Germinal center (tissue), 1 donor: Measurements from ENCODE around the gene SH3BP2.

ENCODE experiments used
- DNase-seq: peaks from one replicate; pipeline ENCODE4 v3.0.0; 2012; ENCODE audit warnings: mixed read lengths, low spot score

SH3BP2 gene

DNA sequence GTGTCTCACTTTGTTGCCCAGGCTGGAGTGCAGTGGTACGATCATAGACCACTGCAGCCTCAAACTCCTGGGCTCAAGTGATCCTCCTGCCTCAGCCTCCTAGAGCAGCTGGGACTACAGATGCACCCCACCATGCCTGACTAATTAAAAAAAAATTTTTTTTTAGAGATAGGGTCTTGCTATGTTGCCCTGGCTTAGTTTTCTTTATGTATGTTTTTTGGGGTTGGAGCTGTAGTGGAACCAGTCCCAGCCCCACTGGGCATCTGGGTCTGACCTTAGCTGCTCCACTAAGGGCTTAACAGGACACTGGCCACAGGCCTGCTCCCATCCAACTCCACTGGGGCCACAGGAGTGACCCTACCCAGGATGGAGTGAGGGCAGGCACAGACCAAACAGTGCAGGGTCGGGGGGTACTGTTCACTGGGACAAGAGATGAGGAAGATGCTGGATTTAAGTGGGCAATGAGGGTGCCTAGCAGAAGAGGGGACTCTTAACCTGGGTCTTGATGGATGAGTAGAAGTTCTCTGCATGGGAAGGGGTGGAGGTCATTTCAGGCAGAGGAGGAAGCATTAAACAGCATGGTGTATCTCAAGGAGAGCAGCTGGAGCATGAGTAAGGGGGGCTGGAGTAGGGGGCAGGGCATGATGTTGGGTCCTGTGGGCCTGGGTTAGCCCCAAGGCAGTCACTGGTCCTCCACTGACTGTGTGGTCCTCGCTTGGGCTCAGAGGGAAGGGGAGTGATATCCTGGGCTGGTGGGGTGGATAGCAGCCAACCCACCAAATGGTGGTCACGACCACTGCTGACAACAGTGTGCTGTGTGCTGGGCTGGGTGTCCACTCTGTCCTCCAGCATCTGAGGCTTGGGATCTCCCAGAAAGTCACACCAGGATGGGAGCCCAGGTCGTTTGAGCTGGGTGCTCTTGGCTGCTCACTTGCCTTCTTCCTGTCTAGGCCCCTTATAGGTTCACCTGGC is 26.6 kb downstream of the SH3BP2 start:
- DNase-seq = no peak

DNA sequence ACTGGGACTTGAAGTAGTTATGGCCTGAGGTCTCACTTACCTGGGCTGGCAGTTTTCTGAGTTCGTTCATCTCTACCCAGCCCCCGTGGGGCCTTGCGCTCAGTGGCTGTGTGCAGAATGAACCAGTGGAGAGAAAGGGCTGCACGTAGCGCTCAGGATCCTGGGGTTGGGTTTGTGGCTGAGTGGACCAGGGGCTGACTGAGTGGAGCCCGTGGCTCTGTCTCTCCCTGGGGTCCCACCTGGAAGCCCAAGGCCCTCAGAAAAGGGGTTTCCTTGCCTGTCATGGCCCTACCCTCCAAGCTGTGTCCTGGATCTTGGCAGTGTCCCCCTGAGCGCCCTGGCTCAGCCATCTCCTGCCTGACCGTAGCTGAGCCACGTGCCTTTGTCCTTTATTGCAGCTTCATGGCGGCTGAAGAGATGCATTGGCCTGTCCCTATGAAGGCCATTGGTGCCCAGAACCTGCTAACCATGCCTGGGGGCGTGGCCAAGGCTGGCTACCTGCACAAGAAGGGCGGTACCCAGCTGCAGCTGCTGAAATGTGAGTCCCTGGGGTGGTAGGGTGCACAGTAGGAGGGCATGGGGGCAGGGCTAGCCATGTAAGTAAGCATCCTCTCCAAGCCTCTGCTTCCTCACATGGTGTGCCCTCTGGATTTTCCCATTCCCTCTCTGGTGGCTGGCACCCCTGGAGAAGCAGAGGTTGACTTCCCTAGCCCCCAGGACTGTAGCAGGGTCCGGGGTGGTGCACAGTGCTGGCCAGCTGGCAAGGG is 27.5 kb downstream of the SH3BP2 start:
- DNase-seq = no peak

DNA sequence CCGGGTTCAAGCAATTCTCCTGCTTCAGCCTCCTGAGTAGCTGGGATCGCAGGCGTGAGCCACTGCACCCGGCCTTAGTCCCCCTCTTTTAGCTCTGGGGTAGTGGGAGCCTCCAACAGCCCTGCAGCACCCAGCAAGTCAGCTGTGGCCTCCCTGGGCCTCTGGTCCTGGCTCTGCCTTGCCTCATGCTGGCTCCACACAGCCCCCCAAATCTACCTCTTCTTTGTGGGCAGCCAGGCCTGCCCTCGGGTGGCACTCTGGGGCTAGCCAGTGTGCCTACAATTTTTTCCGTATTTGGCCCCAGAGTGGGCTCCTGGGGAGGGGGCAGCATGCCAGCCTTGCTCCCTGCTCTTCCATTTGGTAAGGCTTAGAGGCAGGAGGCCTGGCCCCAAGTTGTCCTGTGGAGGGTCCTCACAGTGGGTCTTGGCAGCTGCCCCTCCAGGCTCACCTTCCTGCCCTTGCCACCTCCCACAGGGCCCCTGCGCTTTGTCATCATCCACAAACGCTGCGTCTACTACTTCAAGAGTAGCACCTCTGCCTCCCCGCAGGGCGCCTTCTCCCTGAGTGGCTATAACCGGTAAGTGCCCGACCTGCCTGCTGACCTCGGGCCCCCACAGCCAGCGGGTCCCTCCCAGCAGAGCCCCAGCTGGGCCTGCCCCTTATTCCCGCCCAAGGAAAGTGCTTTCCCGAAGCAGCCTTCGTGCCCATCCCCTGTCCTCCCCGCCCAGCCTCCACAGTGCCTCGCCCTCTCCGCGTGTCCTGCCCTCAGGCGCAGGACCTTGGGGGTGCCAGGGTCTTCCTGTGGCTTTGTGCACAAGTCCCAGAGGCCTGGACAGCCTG is 29.8 kb downstream of the SH3BP2 start:
- DNase-seq = no peak

DNA sequence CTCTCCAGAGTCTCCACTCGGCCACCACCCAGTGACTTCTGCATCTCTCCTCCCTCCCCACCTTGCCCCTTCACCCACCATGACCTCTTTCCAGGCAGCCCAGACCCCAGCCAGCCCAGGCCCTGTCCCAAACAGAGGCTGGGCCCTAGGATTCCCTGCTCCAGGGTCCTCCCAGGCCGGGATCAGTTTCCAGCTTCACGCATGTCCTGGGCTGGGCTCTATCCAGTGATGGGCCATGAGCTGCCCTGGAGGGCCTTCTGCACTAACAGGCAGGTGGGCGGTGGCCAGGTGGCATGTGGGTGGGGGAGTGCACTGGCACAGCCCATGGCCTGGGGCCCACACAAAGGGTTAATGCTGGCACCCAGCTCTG is 30.4 kb downstream of the SH3BP2 start:
- no peak for DNase-seq

DNA sequence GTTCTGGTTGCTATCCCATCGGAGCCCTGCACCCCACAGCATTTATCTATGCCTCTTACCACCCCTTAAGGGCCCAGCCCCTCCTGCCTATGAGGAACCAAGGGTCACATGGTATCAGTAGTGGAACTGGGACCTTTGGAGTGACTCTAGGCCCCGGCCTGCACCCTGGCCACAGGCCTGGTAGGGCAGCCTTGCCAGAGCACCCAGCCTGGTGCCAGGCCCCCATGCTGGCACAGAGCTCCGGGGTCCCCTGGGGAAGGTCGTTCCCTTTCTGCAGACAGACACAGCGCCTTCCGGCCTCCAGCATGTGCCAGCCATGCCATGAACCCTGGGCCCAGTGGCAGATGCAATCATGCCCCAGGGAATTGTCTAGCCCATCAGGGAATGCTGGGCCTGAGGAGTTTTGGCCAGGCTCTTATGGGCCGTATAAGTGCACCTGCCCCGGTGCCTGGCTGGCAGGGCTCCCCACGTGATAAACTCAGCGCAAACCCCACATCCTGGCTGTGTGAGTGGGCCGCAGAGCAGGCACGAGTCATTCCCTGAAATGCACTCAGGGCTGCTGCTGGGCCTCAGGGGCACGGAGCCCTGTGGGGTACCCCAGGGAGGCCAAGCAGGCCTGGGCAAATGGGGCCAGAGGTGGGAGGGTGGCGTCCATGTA is 30.9 kb downstream of the SH3BP2 start:
- DNase-seq = no peak

DNA sequence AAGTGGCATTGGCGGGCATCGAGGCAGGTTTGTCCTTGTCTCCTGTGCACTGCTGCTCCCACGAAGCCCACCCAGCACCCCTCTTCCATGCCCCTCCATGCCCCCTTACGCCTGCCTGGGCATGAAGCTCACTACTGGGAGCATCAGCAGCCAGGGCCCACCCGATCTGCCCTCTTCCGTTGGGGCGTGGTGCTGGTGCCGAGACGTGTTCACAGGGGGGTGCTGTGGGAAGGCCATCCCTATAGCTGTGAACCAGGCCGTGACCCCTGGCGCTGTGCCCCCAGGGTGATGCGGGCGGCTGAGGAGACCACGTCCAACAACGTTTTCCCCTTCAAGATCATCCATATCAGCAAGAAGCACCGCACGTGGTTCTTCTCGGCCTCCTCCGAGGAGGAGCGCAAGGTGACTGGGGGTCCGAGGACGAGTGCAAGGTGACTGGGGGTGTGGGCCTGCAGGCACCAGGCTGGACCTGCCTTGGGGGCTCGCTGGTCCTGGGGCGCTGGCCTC is 31.5 kb downstream of the SH3BP2 start:
- DNase-seq = no peak

DNA sequence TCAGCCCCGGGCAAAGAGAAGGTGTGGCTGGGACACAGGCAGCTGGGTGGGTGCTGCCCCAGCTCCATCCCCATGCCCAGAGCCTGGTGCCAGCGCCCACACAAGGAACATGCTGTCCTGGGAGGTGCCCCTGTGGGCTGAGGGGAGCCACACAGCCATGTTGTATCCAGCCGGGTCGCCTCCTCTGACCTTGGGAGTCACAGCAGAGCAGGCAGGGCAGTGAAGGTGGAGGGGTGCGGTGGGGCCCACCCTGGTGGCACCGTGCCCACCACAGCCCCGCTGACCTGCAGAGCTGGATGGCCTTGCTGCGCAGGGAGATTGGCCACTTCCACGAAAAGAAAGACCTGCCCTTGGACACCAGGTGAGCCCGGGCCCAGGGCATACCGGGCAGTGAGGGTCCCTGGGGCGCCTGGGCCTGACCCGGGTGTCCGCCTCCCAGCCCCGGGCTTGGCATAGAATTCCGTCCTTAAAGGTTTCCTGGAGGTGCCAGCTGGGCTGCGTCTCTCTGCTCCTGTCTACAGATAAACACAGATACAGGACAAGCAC is 32.0 kb downstream of the SH3BP2 start:
- DNase-seq = no peak

DNA sequence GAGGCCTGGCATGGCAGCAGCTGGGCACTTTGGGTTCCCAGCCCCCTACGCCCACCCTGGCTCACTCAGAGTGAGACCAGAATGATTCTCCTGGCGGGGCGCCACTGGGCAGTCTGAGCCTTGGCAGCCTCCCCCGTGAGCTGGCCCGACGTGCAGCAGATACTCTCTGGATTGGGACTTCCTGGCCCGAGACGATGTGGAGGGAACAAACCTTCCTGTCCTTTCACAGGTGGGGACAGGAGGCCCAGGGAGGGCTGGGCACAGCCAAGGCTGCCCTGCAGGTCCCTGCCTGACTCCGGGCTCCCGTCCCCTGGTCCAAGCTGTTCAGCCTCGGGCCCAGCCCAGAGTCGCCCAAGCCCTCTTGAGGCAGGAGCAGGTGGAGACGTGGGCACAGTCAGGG is 32.9 kb downstream of the SH3BP2 start:
- no peak for DNase-seq

DNA sequence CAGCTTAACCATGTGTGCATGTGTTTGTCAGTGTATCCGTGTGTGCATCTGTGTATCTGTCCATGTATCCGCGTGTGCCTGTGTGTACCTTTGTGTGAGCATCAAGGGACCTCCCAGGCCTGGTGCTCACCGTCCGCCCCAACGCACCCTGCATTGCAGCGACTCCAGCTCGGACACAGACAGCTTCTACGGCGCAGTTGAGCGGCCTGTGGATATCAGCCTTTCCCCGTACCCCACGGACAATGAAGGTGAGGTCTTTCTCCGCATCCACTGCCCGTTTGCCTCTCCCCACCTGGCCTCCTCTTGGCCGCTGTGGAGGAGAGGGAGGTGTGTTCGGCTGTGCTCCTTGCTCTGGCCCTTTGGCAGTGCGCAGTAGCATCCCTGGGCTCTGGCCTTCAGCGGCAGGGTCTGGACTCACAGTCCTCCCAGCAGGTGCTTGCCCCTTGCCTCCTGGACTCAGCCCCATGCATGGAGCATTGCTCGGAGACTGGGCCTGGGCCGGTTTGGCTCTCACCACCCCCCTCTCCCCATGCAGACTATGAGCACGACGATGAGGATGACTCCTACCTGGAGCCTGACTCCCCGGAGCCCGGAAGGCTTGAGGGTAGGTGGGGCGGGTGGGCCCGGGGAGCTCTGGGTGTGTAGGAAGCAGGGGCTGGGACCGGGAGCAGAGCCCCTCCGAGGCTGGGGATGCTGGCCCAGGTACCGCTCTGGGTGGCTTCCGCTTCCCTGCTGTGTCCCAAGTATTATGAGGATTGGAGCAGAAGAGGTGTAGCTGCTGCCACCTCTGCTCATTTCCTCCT is 34.4 kb downstream of the SH3BP2 start:
- DNase-seq = no peak

DNA sequence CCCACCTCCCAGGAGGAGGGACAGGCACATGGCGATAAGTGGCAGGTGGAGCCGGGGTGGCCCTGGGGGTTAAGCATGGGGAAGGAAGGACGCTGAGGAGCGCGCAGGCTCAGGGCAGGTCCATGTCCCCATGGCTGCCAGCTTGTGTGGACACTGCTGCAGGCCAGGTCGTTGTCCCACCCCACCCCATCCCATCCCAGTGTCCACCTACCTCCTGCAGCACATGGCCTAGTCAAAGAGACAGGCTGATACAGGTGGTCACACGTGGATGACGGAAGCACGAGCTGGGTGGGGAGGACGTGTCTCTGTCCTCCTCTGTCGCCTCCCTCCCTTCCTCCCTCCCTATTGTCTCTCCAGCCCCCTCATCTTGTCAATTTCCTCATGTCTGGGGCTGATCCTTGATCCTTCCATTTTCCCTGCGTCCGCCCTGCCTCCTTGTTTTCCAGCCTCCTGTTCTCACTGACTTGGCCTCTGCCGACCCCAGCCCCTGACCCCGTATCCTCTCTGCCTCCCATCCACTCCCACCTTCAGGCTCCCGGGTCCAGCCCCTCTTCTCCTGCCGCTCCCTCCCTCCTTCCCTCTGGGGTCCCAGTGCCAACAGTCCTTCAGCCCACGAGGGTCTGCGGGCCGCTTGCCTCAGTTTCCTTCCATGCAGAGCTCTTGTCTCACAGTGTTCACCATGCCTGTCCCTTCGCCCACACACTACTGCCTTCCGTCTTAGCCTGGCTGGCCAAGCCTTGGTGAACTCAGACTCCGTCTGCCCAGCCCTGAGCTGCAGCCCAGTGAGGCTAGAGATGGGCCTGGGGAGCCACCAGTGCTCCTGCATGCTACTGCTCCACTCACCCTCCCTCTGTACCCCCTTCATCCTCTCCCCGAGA is 35.2 kb downstream of the SH3BP2 start:
- DNase-seq = no peak

DNA sequence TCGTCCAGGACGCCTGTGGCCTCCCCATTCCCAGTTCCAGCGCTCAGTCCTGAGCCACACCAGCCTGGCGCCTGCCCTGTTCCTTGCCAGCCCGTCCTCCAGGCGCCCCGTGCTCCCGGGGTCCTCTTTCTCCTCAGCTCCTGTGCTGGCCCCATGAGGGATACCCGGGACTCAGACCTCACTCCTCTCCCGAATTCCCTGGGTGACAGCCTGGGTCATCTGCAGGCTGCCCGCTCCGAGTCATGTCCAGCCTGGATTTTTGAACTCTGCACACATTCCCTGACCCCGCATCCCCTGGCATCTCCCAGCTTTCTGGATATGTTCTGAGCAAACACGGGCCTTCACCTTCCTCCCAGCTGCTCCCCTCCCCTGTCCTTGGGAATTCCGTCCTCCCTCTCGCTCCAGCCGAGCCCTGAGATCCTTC is 35.9 kb downstream of the SH3BP2 start:
- no peak for DNase-seq

DNA sequence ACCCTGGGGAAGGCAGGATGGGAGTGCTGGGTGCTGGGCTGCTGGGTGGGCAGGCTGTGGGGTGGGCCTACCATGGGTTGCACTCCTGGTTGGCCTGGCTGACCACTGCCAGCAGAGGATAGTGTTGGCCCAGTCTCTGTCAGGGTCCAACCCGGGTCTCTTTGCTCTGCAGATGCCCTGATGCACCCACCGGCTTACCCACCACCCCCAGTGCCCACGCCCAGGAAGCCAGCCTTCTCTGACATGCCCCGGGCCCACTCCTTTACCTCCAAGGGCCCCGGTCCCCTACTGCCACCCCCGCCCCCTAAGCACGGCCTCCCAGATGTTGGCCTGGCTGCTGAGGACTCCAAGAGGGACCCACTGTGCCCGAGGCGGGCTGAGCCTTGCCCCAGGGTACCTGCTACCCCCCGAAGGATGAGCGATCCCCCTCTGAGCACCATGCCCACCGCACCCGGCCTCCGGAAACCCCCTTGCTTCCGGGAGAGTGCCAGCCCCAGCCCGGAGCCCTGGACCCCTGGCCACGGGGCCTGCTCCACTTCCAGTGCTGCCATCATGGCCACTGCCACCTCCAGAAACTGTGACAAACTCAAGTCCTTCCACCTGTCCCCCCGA is 36.5 kb downstream of the SH3BP2 start:
- DNase-seq = no peak

DNA sequence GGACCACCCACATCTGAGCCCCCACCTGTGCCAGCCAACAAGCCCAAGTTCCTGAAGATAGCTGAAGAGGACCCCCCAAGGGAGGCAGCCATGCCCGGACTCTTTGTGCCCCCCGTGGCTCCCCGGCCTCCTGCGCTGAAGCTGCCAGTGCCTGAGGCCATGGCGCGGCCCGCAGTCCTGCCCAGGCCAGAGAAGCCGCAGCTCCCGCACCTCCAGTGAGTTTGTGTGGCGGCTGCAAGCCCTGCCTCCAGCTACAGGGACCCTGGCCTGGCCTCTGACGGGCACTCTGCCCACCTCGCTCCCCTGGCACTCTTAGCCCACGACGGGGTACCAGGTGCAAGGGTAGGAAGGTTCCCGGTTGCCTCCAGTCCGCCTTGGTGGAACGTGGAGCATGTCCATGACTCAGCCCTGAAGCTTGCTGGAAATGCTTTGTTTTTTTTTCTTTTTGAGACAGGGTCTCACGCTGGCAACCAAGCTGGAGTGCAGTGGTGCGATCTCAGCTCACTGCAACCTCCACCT is 37.1 kb downstream of the SH3BP2 start:
- DNase-seq = no peak

DNA sequence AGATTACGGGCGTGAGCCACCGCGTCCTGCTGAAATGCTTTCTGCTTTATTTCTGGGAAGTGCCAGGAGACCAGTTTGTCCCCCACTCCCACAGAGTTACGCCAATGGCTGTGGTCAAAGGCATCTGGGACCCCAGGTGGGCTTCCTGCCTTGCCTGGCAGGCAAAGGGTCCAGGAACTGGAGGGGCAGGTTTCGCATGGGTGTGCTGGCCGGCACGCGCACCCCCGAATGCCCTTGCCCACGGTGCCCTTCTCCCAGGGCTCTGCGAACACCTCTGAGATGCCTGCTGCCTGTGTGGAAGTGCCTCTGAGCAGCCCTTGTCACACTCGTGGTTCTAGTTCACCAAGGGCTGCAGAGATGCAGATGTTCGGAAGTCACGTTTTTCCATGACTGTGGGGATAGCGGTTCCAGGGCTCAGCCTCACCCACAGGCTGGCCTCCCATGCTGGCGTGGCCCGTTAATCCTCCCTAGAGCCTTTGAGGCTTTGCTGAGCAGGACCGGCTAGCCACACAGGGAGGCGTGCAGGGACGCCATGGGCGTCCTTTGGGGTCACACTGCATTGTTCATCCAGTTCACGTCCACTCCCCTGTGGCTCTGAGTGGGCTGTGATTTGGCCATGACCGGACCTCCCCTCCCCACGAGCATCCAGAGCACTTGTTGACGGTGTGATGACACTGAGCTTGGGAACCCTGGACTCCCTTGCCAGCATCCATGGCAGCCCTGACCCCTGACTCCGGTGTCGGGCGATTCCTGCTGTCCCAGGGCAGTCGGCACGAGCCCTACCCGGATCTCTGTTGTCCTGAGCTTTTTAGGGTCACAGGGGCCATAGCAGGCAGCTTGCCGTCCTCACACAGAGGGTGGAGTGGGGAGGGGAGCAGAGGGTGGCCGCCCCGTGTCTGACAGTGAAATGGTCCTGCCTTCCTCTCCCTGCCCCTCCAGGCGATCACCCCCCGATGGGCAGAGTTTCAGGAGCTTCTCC is 38.0 kb downstream of the SH3BP2 start:
- DNase-seq = no peak

DNA sequence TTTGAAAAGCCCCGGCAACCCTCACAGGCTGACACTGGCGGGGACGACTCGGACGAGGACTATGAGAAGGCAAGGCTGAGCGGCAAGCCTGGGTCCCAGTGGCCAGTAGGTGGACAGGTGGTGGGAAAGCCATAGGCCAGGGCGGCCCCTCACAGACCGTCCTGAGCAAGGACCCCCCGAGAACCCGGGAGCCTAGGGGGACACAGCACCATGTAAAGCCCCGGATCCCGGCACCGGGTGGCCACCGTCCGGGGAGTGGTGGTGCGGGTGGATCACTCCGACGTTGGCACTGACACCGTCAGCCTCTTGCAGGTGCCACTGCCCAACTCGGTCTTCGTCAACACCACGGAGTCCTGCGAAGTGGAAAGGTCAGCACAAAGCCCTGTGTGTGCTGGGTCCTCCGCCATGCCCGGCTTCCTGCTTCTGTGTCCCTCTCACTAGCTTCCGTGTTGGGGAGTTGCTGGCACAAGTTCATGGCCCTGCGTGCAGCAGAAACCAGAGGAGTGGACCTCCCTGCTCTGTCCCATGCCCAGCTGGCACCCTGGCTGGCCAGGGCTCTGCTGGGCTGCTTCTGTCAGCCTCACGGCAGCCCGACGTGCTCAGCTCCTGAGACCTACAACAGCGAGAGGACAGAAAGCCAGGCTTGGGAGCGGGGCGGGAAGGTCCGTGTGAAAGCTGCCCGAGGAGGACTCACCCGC is 38.9 kb downstream of the SH3BP2 start:
- DNase-seq = no peak

DNA sequence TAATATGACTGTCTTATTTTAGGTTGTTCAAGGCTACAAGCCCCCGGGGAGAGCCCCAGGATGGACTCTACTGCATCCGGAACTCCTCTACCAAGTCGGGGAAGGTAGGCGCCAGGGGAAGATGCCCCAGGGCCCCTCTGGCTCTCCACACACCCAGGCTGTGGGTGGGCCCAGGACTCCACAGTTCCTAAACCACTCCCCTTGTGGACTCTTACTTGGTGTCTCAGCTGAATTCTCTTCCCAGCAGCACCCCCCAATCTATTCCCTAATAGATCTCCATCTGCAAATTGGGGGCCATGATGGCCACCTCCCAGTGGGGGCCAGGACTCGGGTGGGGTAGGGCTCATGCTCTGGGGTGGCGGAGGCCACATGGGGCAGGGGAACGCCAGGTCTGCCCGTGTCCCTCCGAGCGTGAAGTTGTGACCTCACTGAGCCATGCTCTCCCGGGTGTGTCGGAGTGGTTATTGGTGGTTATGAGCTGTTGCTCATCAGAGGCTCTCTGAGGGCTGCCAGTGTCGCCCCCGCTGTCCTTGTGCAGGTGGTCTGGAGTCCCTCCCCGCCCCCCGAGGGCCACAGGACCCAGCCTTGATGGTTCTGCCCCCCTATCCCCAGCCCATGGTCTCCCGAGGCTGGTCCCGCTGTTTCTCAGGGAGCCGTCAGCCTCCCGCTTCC is 39.6 kb downstream of the SH3BP2 start:
- DNase-seq = peak; percentile 78
